Fibroblast of lung (primary cell): ENCODE measurements around the gene TCF4. TPM values are rescaled to one million over a fixed set of nuclear protein-coding genes. Genes with fewer than 3 reads are reported as not detected.

ENCODE experiments used
- DNase-seq, 2 donors: peaks; one replicate each; pipeline versions ENCODE4 v3.0.0 to v3.0.0-alpha.2; 2010; ENCODE audit warnings: low read depth in 2 of 2
- H2AFZ ChIP-seq: 2 replicates; pipeline ENCODE4 v1.5.1; 2012; ENCODE audit warnings: low read length, control low read depth, inconsistent platforms
- H3K27ac ChIP-seq: 2 replicates; pipeline ENCODE4 v1.5.1; 2011; ENCODE audit warnings: low read length, control low read depth; ENCODE audit not compliant: insufficient read depth
- H3K27me3 ChIP-seq: 2 replicates; pipeline ENCODE4 v1.5.1; 2011; ENCODE audit warnings: mild to moderate bottlenecking, low read length; ENCODE audit not compliant: control insufficient read depth, insufficient read depth
- H3K36me3 ChIP-seq: 2 replicates; pipeline ENCODE4 v1.5.1; 2011; ENCODE audit warnings: low read length; ENCODE audit not compliant: control insufficient read depth, insufficient read depth
- H3K4me1 ChIP-seq: 2 replicates; pipeline ENCODE4 v1.5.1; 2011; ENCODE audit warnings: low read length; ENCODE audit not compliant: control insufficient read depth, insufficient read depth; ENCODE audit errors: extremely low read depth
- H3K4me2 ChIP-seq: 2 replicates; pipeline ENCODE4 v1.5.1; 2011; ENCODE audit warnings: low read length, control low read depth; ENCODE audit not compliant: insufficient read depth; ENCODE audit errors: extremely low read depth
- H3K4me3 ChIP-seq, 4 experiments: fragments of 200-600 bp in 1 of 4; sonication (generic) in 1 of 4; replicated peaks in 1 of 4; 2 replicates each; pipeline ENCODE4 v1.5.1; 2011 to 2016; ENCODE audit warnings: low read length in 4 of 4, low read depth in 3 of 4, mild to moderate bottlenecking in 3 of 4, control low read depth in 2 of 4, inconsistent platforms in 1 of 4, mixed read lengths in 1 of 4; ENCODE audit not compliant: insufficient read depth in 1 of 4; ENCODE audit errors: control extremely low read depth in 1 of 4
- H3K79me2 ChIP-seq: 2 replicates; pipeline ENCODE4 v1.5.1; 2012; ENCODE audit warnings: mild to moderate bottlenecking, low read length, inconsistent platforms; ENCODE audit not compliant: control insufficient read depth, insufficient read depth
- H3K9ac ChIP-seq: 2 replicates; pipeline ENCODE4 v1.5.1; 2011; ENCODE audit warnings: mild to moderate bottlenecking, low read length, control low read depth; ENCODE audit not compliant: insufficient read depth
- H3K9me3 ChIP-seq: 2 replicates; pipeline ENCODE4 v1.5.1; 2012; ENCODE audit warnings: low read depth, low read length; ENCODE audit not compliant: control insufficient read depth, insufficient read depth
- H4K20me1 ChIP-seq: 2 replicates; pipeline ENCODE4 v1.5.1; 2011; ENCODE audit warnings: low read length; ENCODE audit not compliant: control insufficient read depth, insufficient read depth; ENCODE audit errors: extremely low read depth
- CTCF ChIP-seq, 2 donors: IDR thresholded peaks in 1 of 2; conservative IDR thresholded peaks in 1 of 2; 1 replicate in 1 of 2; 2 replicates in 1 of 2; pipeline ENCODE4 v1.5.1; 2011 to 2012; ENCODE audit warnings: low read length in 2 of 2, control low read depth in 1 of 2, inconsistent platforms in 1 of 2, low read depth in 1 of 2, mild to moderate bottlenecking in 1 of 2
- EZH2 ChIP-seq: IDR thresholded peaks from 2 replicates; pipeline ENCODE4 v1.5.1; 2012; ENCODE audit warnings: low read length, control low read depth, mild to moderate bottlenecking; ENCODE audit errors: missing control alignments
- polyA plus RNA-seq, 2 donors: library from polyadenylated mRNA; depleted of rRNA in 1 of 2; stranded (reverse) in 1 of 2; unstranded in 1 of 2; fragments of >200 nt; gene quantifications; 2 replicates each; pipeline ENCODE4 v1.2.1, GENCODE V29; 2011 to 2012; ENCODE audit warnings: missing spikeins in 1 of 2
- total RNA-seq: library from RNA; depleted of rRNA; stranded (reverse); fragments of >200 nt; gene quantifications from 2 replicates; pipeline ENCODE4 v1.2.1, GENCODE V29; 2014

The TCF4 gene
- total and polyA plus RNA-seq, 2 donors (not counting 1 experiment from before 2014, with no cell fraction given), result 48.9 to 57.6 TPM

GRCh38 chr18:55462652-55463051 is 125.3 kb downstream of the TCF4 start:
- Histone ChIP-seq H2AFZ (no peak overlapping the region), H3K4me3 (no peak overlapping the region), H3K79me2 (no peaks in the 10 kb centered on the region), H3K36me3 (no peaks in the 10 kb centered on the region), H3K4me1 (no peaks in the 10 kb centered on the region), H4K20me1 (no peaks in the 10 kb centered on the region), H3K27me3 (no peaks in the 10 kb centered on the region), H3K9me3 (no peaks in the 10 kb centered on the region), H3K9ac (no peak overlapping the region), H3K27ac (no peak overlapping the region), H3K4me2 (no peak overlapping the region)
- TF ChIP-seq EZH2, result no peak
- TF ChIP-seq CTCF (conservative IDR thresholded peaks at IDR 0.05 in 1 of 2, IDR thresholded peaks at IDR 0.05 in 1 of 2; ENCODE audit: low read depth in 1 of 2, low read length in 2 of 2), result no peak
- peak in 1 of 2 donors; percentile 17 for DNase-seq

GRCh38 chr18:55461848-55462247 is 126.1 kb downstream of the TCF4 start:
- TF ChIP-seq EZH2 (no peak), CTCF (conservative IDR thresholded peaks at IDR 0.05 in 1 of 2, IDR thresholded peaks at IDR 0.05 in 1 of 2; ENCODE audit: low read depth in 1 of 2, low read length in 2 of 2) (no peak)
- DNase-seq, result no peak
- no peaks in the 10 kb centered on the region for H3K9me3 ChIP-seq
- H3K4me1 ChIP-seq, result no peaks in the 10 kb centered on the region
- no peak overlapping the region for H3K4me3 ChIP-seq
- no peak overlapping the region for H3K4me2 ChIP-seq
- H3K27ac ChIP-seq, result no peak overlapping the region
- H2AFZ ChIP-seq, result no peak overlapping the region
- H4K20me1 ChIP-seq, result no peaks in the 10 kb centered on the region
- no peaks in the 10 kb centered on the region for H3K36me3 ChIP-seq
- no peak overlapping the region for H3K9ac ChIP-seq
- H3K27me3 ChIP-seq, result no peaks in the 10 kb centered on the region
- no peaks in the 10 kb centered on the region for H3K79me2 ChIP-seq

GRCh38 chr18:55458456-55459203 is 129.4 kb downstream of the TCF4 start:
- Histone ChIP-seq H4K20me1 (no peaks in the 10 kb centered on the region), H3K9ac (no peak overlapping the region), H3K79me2 (peaks cover 2% of the 10 kb centered on the region), H3K4me2 (no peak overlapping the region), H3K4me1 (no peaks in the 10 kb centered on the region), H3K27me3 (no peaks in the 10 kb centered on the region), H3K36me3 (no peaks in the 10 kb centered on the region), H3K27ac (no peak overlapping the region), H3K9me3 (no peaks in the 10 kb centered on the region), H3K4me3 (no peak overlapping the region), H2AFZ (no peak overlapping the region)
- DNase-seq, result no peak
- TF ChIP-seq EZH2 (no peak), CTCF (conservative IDR thresholded peaks at IDR 0.05 in 1 of 2, IDR thresholded peaks at IDR 0.05 in 1 of 2; ENCODE audit: low read depth in 1 of 2, low read length in 2 of 2) (no peak)
